Prostate gland (tissue), 2 donors: ENCODE measurements around the gene PPP2R2B. TPM values are rescaled to one million over a fixed set of nuclear protein-coding genes. Genes with fewer than 3 reads are reported as not detected.

Source experiments
- DNase-seq: peaks from one replicate; pipeline ENCODE4 v3.0.0-alpha.2; 2019; ENCODE audit warnings: low spot score
- H3K27ac ChIP-seq, 2 donors: fragments of 200-600 bp; sonication (generic); 2 replicates each; pipeline ENCODE4 v1.5.1; 2017 to 2019
- H3K27me3 ChIP-seq: fragments of 200-600 bp; sonication (generic); replicated peaks from 2 replicates; pipeline ENCODE4 v1.5.1; 2019; ENCODE audit not compliant: insufficient read depth
- H3K36me3 ChIP-seq, 2 donors: fragments of 200-600 bp; sonication (generic); 1 replicate in 1 of 2; 2 replicates in 1 of 2; pipeline versions ENCODE4 v1.5.1 to v1.8.1; 2017 to 2019
- H3K4me1 ChIP-seq: fragments of 200-600 bp; sonication (generic); replicated peaks from 2 replicates; pipeline ENCODE4 v1.5.1; 2019
- H3K4me3 ChIP-seq, 2 donors: fragments of 200-600 bp; sonication (generic); 2 replicates each; pipeline ENCODE4 v1.5.1; 2017 to 2019
- H3K9me3 ChIP-seq: fragments of 200-600 bp; sonication (generic); 2 replicates; pipeline ENCODE4 v1.5.1; 2017
- POLR2A ChIP-seq: fragments of 450-650 bp; IDR thresholded peaks from one replicate; pipeline ENCODE4 v1.6.1; 2016; ENCODE audit warnings: antibody characterized with exemption, mild to moderate bottlenecking
- POLR2AphosphoS5 ChIP-seq: sonication (generic); formaldehyde crosslinking; IDR thresholded peaks from one replicate; pipeline ENCODE4 v1.6.1; 2017; ENCODE audit warnings: antibody characterized with exemption
- WGBS: methylation state at CpG from one replicate; pipeline ENCODE4 v1.1.5; 2018; 5-methylcytosine and 5-hydroxymethylcytosine counted together
- intact Hi-C: fragments of 100-400 bp; cut with DNase I; formaldehyde crosslinking; loops from one replicate; pipeline ENCODE4 v1.14.2; 2022
- total RNA-seq, 2 donors: library from RNA; depleted of rRNA; stranded (reverse); fragments of >200 nt; gene quantifications; one replicate each; pipeline ENCODE4 v1.1.0, GENCODE V29; 2016
- TF ChIP-seq, protein P1 (sequence below), 4 experiments: fragments of 200-600 bp in 2 of 4; fragments of 450-650 bp in 2 of 4; sonication (generic) in 2 of 4; IDR thresholded peaks; 1 replicate in 3 of 4; 2 replicates in 1 of 4; pipeline ENCODE4 v1.5.1; 2016 to 2019; ENCODE audit warnings: antibody characterized with exemption in 4 of 4, mild to moderate bottlenecking in 2 of 4, moderate library complexity in 2 of 4

The PPP2R2B gene
- total RNA-seq, 2 donors from 2014 or later: 0.68 to 2.6 TPM

DNA sequence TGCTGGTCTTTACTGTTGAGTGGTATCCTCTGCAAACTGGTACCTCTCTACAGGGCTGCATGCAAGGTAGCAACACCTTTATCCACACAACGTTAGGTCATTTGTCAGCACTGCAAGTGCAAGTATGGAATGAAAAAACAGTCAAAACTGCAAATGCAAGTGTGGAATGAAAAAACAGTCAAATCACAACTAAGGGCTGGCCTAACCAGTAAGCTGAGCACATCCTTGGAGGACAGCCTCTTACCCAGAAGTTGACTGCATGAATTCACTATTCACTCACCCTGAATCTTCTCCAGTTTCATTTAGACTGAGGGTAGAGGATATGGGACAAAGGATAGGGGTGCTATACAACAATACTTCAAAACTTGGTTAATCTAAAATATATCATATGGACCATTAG, 158.4 kb downstream of the PPP2R2B start:
- H3K9me3 ChIP-seq: no peaks in the 10 kb centered on the region
- WGBS: 80% methylated on average over 1 of the region's 1 CpG
- H3K36me3 ChIP-seq: no peaks in the 10 kb centered on the region
- no peak overlapping the region for H3K27ac ChIP-seq
- intact Hi-C loops: no loop called here
- DNase-seq: no peak
- H3K4me3 ChIP-seq: no peak overlapping the region
- H3K27me3 ChIP-seq: no peaks in the 10 kb centered on the region
- TF ChIP-seq POLR2AphosphoS5 (no peak), POLR2A (no peak)
- TF ChIP-seq, protein P1, sequence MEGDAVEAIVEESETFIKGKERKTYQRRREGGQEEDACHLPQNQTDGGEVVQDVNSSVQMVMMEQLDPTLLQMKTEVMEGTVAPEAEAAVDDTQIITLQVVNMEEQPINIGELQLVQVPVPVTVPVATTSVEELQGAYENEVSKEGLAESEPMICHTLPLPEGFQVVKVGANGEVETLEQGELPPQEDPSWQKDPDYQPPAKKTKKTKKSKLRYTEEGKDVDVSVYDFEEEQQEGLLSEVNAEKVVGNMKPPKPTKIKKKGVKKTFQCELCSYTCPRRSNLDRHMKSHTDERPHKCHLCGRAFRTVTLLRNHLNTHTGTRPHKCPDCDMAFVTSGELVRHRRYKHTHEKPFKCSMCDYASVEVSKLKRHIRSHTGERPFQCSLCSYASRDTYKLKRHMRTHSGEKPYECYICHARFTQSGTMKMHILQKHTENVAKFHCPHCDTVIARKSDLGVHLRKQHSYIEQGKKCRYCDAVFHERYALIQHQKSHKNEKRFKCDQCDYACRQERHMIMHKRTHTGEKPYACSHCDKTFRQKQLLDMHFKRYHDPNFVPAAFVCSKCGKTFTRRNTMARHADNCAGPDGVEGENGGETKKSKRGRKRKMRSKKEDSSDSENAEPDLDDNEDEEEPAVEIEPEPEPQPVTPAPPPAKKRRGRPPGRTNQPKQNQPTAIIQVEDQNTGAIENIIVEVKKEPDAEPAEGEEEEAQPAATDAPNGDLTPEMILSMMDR (IDR thresholded peaks at IDR 0.05): no peak
- H3K4me1 ChIP-seq: no peaks in the 10 kb centered on the region

DNA sequence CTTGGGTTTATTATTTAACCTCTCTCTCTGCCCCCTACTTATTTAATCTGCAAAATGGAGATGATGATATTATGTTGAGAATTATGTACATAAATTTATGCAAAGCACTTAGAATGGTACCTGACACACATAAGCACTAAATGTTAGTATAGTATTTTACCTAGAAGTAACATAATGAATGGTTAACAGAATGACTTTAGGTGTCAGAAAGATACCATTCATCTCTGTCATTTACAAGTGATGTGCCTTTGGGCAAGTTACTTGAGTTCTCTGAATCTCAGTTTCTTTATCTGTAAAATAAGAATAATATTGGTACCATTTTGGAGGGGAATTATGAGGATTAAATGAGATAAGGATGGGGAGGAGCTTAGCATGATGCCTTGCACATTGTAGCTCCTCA, 159.4 kb downstream of the PPP2R2B start:
- intact Hi-C loops: no loop called here
- Histone ChIP-seq H3K36me3 (no peaks in the 10 kb centered on the region), H3K4me3 (no peak overlapping the region), H3K27me3 (no peaks in the 10 kb centered on the region), H3K9me3 (no peaks in the 10 kb centered on the region), H3K27ac (no peak overlapping the region), H3K4me1 (no peaks in the 10 kb centered on the region)
- no peak for TF ChIP-seq POLR2AphosphoS5
- no peak for TF ChIP-seq POLR2A
- TF ChIP-seq, protein P1 (IDR thresholded peaks at IDR 0.05): no peak
- no peak for DNase-seq

GRCh38 chr5:146718609-146719008, 159.9 kb downstream of the PPP2R2B start:
- intact Hi-C loops: no loop called here
- Histone ChIP-seq H3K27me3 (no peaks in the 10 kb centered on the region), H3K36me3 (no peaks in the 10 kb centered on the region), H3K4me1 (no peaks in the 10 kb centered on the region), H3K27ac (no peak overlapping the region), H3K9me3 (no peaks in the 10 kb centered on the region), H3K4me3 (no peak overlapping the region)
- DNase-seq: no peak
- no peak for TF ChIP-seq POLR2AphosphoS5
- TF ChIP-seq POLR2A: no peak
- TF ChIP-seq, protein P1 (IDR thresholded peaks at IDR 0.05): no peak
- WGBS: 76% methylated on average over 3 of the region's 3 CpGs

GRCh38 chr5:146717951-146718350, 160.6 kb downstream of the PPP2R2B start:
- H3K4me3 ChIP-seq: no peak overlapping the region
- no peaks in the 10 kb centered on the region for H3K36me3 ChIP-seq
- no peaks in the 10 kb centered on the region for H3K4me1 ChIP-seq
- intact Hi-C loops: no loop called here
- 60% methylated on average over 3 of the region's 3 CpGs for WGBS
- no peaks in the 10 kb centered on the region for H3K27me3 ChIP-seq
- no peak for DNase-seq
- H3K9me3 ChIP-seq: no peaks in the 10 kb centered on the region
- TF ChIP-seq, protein P1 (IDR thresholded peaks at IDR 0.05): no peak
- TF ChIP-seq POLR2AphosphoS5: no peak
- no peak for TF ChIP-seq POLR2A
- no peak overlapping the region for H3K27ac ChIP-seq

DNA sequence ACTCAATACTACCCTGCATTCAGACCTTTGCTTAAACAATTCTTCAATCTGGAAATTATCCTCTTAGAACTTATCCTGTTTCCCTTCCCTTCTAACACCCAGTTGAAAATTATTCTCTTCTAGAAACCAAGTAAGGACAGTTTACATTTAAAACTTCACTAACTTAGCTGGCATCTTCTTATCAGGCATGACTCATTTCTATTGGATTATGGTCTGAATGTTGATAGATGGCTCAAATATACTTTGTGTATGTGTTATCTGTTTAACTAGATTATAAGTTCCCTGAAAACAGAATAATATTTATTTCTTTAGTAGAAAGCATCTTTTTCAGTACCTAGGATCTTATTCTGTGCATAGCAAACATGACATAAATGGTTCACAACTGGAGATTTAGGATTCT, 161.9 kb downstream of the PPP2R2B start:
- Histone ChIP-seq H3K27me3 (no peaks in the 10 kb centered on the region), H3K36me3 (no peaks in the 10 kb centered on the region), H3K4me1 (no peaks in the 10 kb centered on the region), H3K27ac (no peak overlapping the region), H3K9me3 (no peaks in the 10 kb centered on the region), H3K4me3 (no peak overlapping the region)
- intact Hi-C loops: no loop called here
- TF ChIP-seq POLR2A: no peak
- TF ChIP-seq, protein P1 (IDR thresholded peaks at IDR 0.05): no peak
- no peak for TF ChIP-seq POLR2AphosphoS5
- no peak for DNase-seq
